ENCODE measurements around the gene GAS7.

The GAS7 gene

GRCh38 chr17:9917131-9917530 lies 281.3 kb downstream of the GAS7 start:
- DNase-seq (ENCODE audit: low read depth), result no peak
- H3K4me3 ChIP-seq (ENCODE audit: low read depth, low read length), result no peak overlapping the region

DNA sequence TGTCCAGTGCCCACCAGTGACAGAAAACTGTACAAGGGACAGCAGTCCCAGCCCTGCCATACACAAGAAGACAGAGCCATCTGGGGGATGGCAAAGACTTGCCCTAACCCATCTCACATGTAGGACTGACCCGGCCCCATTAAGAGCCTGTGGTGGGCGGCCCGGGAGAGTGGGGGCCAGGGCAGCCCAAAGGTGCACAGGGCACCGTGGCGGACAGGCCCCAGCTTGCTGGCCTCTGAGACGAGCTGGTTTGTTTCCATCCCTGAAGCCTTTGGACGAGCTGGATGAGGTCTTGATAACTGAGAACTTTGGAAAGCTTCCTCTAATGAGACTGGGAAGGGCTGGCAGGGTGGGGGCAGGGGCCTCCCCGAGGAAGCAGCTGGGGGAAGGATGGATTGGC lies 282.3 kb downstream of the GAS7 start:
- H3K4me3 ChIP-seq (ENCODE audit: low read depth, low read length), result no peak overlapping the region
- DNase-seq (ENCODE audit: low read depth), result no peak

DNA sequence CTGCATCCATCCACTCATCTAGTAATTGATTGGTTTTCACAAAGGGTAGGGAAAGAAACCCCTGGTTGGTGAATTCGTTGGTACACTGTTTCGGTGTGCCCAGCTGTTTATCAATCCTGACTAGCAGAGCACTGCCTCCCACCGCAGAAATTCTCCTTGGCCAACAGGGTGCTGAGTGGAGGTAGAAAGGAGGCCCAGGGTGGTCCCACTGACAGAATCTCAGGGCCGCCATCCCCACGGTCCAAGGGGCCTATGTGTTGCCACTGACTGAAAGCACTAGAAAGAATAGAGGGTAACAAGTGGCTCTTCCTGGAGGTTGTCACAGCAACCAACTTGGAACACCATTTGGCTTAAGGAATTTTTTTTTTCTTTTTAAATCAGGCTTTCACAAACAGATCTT lies 284.9 kb downstream of the GAS7 start:
- H3K4me3 ChIP-seq (ENCODE audit: low read depth, low read length), result no peak overlapping the region
- no peak for DNase-seq (ENCODE audit: low read depth)

GRCh38 chr17:9912121-9913099 lies 286.0 kb downstream of the GAS7 start:
- H3K4me3 ChIP-seq (ENCODE audit: low read depth, low read length), result no peak overlapping the region
- no peak for DNase-seq (ENCODE audit: low read depth)

- no peak overlapping the region for H3K4me3 ChIP-seq (ENCODE audit: low read depth, low read length)
- DNase-seq (ENCODE audit: low read depth), result no peak
Observed at GRCh38 chr17:9911089-9911488, 287.3 kb downstream of the GAS7 start.

DNA sequence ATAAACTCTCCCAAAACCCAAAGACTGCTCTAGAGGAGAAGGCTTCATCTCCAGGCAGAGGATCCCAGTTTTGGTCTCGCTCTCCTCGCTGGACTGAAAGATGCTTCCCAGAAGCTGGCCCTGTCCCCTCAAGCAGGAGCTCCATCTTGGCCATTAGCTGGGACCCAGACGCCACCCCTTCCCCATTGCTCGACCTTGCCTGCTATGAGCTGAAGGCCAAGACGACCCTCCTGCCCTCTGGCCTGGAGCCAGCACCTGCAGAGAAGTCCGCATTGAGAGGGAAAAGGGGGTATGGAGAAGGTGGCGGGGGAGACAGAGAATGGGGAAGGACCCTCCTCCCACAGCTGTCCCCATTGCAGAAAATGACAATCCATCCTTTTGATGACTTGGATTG lies 289.8 kb downstream of the GAS7 start:
- no peak for DNase-seq (ENCODE audit: low read depth)

GRCh38 chr17:9907883-9908648 lies 290.3 kb downstream of the GAS7 start:
- H3K4me3 ChIP-seq (ENCODE audit: low read depth, low read length), result no peak overlapping the region
- DNase-seq (ENCODE audit: low read depth), result no peak

More for the DNA sequence above, 289.8 kb downstream of the GAS7 start:
- no peak overlapping the region for H3K4me3 ChIP-seq (ENCODE audit: low read depth, low read length)

DNA sequence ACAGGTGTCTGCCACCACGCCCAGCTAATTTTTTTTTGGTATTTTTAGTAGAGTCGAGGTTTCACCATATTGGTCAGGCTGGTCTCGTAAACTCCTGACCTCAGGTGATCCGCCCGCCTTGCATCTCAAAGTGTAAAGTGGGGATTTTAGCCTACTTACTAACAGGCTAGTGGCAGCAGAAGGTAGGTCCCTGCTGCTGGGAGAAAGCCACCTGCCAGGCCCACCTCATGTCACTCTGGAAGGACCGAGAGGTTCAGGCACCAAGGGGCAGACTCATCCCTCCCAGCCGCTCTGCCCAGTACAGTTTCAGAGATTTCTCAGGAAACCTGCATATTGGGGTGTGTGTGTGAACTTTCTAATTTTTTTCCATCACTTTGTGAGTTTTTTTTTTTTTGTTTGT lies 291.3 kb downstream of the GAS7 start:
- no peak for DNase-seq (ENCODE audit: low read depth)
- no peak overlapping the region for H3K4me3 ChIP-seq (ENCODE audit: low read depth, low read length)

DNA sequence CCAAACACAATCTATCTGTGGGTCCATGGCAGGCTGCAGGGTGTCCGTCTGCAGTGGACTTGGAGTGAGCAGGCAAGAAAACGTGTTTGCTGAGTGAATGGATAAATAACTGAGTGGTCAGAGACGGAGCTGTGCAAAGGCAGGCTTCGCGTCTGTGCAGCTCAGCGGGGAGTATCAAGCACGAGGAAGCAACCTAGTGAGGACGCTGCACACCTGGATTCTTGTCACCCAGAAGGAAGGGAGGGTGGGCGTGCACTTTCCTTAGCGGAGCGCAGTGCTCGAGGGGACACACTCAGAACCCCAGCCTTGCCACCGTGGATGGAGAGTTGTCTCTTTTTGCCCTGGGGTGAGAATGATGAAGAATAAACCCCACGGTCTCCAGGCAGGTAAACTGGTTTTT lies 291.8 kb downstream of the GAS7 start:
- H3K4me3 ChIP-seq (ENCODE audit: low read depth, low read length), result no peak overlapping the region
- DNase-seq (ENCODE audit: low read depth), result no peak

GRCh38 chr17:9905902-9906301 lies 292.5 kb downstream of the GAS7 start:
- no peak for DNase-seq (ENCODE audit: low read depth)
- H3K4me3 ChIP-seq (ENCODE audit: low read depth, low read length), result no peak overlapping the region

DNA sequence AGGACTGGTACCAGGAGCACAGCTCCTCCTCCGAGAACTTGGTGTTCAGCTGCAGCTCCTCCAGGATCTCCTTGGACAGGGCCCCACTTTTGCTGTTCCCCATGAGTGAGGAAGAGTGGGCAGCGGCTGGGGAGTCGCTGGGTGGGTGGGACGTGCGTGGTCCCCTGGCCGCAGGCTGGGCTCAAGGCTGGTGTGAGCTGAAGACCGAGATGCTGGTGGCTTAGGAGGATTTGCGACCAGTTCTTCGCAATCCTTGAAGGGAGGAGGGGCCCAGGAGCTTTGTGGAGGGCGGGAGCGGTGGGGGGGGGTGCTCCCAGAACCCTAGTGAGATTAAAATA lies 293.4 kb downstream of the GAS7 start, which contains the start of gene RCVRN:
Gene RCVRN (minus strand): TSS at position 194 of the 338 bp plus-strand sequence. CDS start 91 bp downstream, at position 103.
- no peak within 1 kb of the TSS for H3K4me3 ChIP-seq (ENCODE audit: low read depth, low read length)
- DNase-seq (ENCODE audit: low read depth), result no peak

DNA sequence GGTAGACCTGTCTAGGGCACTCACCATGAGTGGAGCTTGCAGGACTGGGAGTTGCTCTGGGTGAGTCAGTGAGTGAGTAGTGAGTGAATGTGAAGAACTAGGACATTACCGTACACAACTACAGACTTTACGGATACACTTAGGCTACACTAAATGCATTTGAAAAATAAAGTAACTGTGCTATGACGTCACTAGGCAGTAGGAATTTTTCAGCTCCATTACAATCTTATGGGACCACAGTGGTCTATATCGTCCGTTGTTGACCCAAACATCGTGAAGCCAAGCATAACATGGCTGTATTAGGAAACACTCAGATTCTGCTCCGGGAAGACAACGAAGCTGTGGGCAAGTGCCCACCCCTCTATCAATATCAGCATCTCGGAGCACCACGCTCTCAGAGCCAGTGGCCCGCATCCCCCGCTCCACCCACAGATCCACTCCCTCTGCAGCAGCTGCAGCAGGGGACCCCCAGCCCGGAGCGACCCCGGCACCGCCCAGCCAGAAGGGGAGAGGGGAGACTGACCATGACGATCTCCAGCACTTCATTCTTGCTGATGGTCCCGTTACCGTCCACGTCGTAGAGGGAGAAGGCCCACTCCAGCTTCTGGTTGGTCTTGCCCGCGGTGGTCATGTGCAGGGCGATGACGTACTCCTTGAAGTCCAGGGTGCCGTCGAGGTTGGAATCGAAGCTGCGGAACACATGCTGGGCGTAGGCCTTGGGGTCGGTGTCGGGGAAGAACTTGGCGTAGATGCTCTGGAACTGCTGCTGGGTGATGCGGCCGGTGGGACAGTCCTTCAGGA lies 293.9 kb downstream of the GAS7 start:
- no peak overlapping the region for H3K4me3 ChIP-seq (ENCODE audit: low read depth, low read length)
- DNase-seq (ENCODE audit: low read depth), result no peak

DNA sequence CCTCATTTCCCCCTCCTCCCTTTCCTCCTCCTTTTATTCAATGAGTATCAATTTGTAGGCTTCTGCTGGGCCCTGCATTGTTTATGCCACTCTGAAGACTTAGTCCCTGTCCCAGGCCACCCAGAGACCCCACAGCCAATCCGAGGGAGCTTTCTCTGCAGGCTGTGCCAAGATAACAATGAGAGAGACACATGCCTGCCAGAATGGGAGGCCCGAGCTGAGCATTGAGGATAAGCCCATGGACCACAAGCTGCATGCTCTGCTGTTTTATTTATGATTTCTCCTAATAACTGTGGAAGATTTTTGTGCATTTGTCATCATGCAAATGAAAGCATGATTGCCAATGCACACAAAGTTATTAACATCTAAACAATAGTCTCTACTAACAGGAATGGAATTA lies 296.3 kb downstream of the GAS7 start:
- no peak overlapping the region for H3K4me3 ChIP-seq (ENCODE audit: low read depth, low read length)
- no peak for DNase-seq (ENCODE audit: low read depth)

GRCh38 chr17:9900784-9901183 lies 297.6 kb downstream of the GAS7 start:
- DNase-seq (ENCODE audit: low read depth), result no peak
- H3K4me3 ChIP-seq (ENCODE audit: low read depth, low read length), result no peak overlapping the region

GRCh38 chr17:9900044-9900594 lies 298.3 kb downstream of the GAS7 start:
- no peak overlapping the region for H3K4me3 ChIP-seq (ENCODE audit: low read depth, low read length)
- no peak for DNase-seq (ENCODE audit: low read depth)

DNA sequence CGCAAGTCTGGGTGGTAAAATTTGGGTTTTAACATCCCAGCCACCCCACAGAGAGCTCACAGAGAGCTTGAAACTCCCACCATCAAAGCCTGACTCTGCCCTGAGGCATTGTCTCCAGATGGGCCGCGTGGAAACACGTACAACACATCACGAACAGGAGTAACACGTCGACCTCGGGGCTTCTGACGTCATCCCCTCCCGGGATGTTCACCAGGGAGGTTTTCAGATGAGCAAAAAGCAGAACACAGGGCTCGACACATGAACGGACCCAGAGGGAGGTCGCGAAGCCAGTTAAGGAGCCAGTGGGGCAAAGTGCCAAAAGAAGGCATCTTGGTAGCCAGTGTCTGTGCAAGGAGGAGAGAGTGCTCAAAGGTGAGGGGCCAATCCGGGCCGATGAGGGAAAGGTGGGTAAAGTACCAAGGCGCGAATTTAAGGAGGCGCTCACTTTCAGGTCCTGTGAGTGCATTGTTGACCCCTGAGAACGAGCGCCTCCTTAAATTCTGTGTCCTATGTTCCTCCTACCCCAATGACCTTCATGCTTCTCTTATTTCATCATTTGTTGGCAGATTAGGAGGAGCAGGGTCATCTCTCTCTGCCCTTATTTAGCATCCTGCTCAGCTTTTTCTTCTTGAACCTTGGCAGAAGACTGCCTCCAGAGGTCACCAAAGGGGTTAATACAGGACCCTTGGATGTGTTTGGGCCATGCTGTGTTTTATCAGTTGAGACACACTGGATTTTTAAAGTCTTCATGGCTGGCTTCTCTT lies 298.9 kb downstream of the GAS7 start:
- H3K4me3 ChIP-seq (ENCODE audit: low read depth, low read length), result no peak overlapping the region
- no peak for DNase-seq (ENCODE audit: low read depth)

- H3K4me3 ChIP-seq (ENCODE audit: low read depth, low read length), result no peak overlapping the region
- no peak for DNase-seq (ENCODE audit: low read depth)
Observed at GRCh38 chr17:9898812-9899211, 299.6 kb downstream of the GAS7 start.

DNA sequence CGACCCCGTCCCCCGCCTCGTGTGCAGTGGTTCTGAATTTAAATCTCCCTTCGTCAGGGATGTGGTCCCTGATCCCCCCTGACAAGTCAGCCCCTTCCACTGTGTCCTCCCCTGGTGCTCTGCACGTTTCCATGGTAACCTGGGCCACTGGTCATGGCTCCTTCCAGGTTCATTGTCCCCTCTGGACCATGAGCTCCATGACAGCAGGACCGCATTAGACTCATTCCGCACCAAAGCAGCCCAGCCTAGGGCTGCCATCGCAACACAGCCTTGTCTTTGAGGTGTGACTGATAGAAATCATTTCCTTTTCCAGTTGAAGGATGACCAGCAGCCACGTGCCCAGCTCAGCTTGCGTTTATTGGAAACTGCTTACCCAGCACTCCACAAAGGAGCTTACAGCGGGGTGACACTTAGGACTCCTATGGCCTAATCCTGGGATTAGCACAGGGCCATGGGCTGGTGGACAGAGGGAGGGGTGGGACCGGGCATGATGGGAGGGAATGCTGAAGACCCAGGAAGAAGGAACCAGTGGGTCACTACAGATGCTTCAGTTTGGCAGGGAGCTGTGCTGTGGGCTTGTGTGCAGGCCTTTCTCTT lies 300.9 kb downstream of the GAS7 start:
- DNase-seq (ENCODE audit: low read depth), result no peak
- H3K4me3 ChIP-seq (ENCODE audit: low read depth, low read length), result no peak overlapping the region
